SU-DHL-6 (cell line): ENCODE results near the gene ENTPD6.
"Not testable (repeated sequence)": the region's sequence is repeated elsewhere in the genome, so short reads cannot be mapped to it uniquely, and the experiment has no call there.

Experiments
- CTCF ChIP-seq: fragments of 200-600 bp; sonication (generic); IDR thresholded peaks from one replicate; pipeline ENCODE4 v1.5.1; 2017; ENCODE audit warnings: antibody characterized with exemption, mild to moderate bottlenecking, low read length, moderate library complexity; ENCODE audit not compliant: insufficient read depth, poor library complexity, severe bottlenecking
- EZH2phosphoT487 ChIP-seq: fragments of 200-600 bp; sonication (generic), shearing (Covaris generic); conservative IDR thresholded peaks from 2 replicates; pipeline ENCODE4 v1.6.1; 2018; ENCODE audit warnings: mild to moderate bottlenecking, antibody characterized with exemption, low read length, moderate library complexity, mixed read lengths

- not testable (repeated sequence) for TF ChIP-seq CTCF, EZH2phosphoT487
Observed at GRCh38 chr20:25240851-25241658, 45.5 kb downstream of the ENTPD6 start.
